ENCODE results near the gene ART5.

DNA sequence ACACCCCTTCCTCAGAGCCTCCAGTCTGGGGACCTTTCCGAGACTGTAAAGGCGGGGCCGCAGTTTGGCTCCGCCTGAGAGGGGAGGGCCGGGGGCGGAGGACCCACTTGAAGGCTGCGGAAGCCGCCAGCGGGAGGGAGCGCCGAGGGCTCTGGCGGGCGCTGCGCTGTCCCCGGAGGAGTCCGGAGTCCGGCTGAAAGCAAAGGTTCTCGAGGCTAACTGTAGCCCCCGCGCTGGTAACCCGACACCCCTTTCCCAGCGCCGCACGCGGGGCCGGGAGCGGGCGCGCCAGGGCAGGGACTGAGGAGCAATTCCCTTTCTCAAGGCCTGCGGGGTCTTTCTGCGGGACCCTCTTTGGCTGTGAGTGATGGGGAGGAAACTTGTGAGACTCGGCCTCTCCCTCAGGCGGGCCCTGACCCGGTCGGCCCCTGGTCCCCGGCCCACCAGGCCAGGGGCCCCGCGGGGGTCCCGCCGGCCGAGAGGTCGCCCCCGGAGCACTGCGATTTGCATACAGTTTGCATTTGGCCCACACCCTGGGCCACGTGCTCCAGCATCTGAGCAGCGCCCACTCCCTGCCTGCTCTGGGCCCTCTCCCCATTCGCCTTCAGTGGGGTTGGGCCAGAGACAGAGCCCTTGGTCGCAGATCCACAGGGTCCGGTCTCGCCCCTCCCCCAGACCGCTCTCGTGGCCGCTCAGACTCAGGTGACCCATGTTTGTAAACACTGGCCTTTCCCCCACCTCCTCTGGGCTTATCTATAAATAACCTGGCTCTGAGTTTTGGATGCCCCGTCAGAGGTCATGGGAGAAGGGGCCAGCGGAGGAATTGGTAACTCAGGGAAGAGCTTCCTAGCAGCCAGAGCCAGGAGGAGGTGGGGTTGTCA lies 519 bp upstream of the ART5 start:
- TF ChIP-seq, protein P1, sequence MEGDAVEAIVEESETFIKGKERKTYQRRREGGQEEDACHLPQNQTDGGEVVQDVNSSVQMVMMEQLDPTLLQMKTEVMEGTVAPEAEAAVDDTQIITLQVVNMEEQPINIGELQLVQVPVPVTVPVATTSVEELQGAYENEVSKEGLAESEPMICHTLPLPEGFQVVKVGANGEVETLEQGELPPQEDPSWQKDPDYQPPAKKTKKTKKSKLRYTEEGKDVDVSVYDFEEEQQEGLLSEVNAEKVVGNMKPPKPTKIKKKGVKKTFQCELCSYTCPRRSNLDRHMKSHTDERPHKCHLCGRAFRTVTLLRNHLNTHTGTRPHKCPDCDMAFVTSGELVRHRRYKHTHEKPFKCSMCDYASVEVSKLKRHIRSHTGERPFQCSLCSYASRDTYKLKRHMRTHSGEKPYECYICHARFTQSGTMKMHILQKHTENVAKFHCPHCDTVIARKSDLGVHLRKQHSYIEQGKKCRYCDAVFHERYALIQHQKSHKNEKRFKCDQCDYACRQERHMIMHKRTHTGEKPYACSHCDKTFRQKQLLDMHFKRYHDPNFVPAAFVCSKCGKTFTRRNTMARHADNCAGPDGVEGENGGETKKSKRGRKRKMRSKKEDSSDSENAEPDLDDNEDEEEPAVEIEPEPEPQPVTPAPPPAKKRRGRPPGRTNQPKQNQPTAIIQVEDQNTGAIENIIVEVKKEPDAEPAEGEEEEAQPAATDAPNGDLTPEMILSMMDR (conservative IDR thresholded peaks at IDR 0.05) = no peak
- no peak for TF ChIP-seq ZFX (IDR thresholded peaks at IDR 0.05)
